SJSA1 (cell line): ENCODE results near the gene KATNBL1. TPM values are rescaled to one million over a fixed set of nuclear protein-coding genes. Genes with fewer than 3 reads are reported as not detected.
"Not testable (repeated sequence)": the region's sequence is repeated elsewhere in the genome, so short reads cannot be mapped to it uniquely, and the experiment has no call there.

ENCODE experiments used
- DNase-seq, 2 experiments: peaks; one replicate each; pipeline ENCODE4 v3.0.0-alpha.2; 2015 to 2020; ENCODE audit warnings: low spot score in 2 of 2, low read depth in 1 of 2
- H3K27ac ChIP-seq: fragments of 250-450 bp; sonication (Bioruptor Pico); 2 replicates; pipeline ENCODE4 v1.5.1; 2020; ENCODE audit warnings: mild to moderate bottlenecking, moderate library complexity
- H3K27me3 ChIP-seq: fragments of 250-450 bp; sonication (Bioruptor Pico); replicated peaks from 2 replicates; pipeline ENCODE4 v1.5.1; 2020; ENCODE audit warnings: mild to moderate bottlenecking, moderate library complexity
- H3K36me3 ChIP-seq: fragments of 250-450 bp; sonication (Bioruptor Pico); 2 replicates; pipeline ENCODE4 v1.5.1; 2020; ENCODE audit warnings: mild to moderate bottlenecking
- H3K4me1 ChIP-seq: fragments of 250-450 bp; sonication (Bioruptor Pico); replicated peaks from 2 replicates; pipeline ENCODE4 v1.6.1; 2021; ENCODE audit warnings: mild to moderate bottlenecking
- H3K4me3 ChIP-seq: fragments of 250-450 bp; sonication (Bioruptor Pico); 2 replicates; pipeline ENCODE4 v1.5.1; 2020; ENCODE audit warnings: mild to moderate bottlenecking
- H3K9me3 ChIP-seq: fragments of 250-450 bp; sonication (Bioruptor Pico); replicated peaks from 2 replicates; pipeline ENCODE4 v1.5.1; 2020; ENCODE audit warnings: mild to moderate bottlenecking
- total RNA-seq: library from RNA; depleted of rRNA; stranded (reverse); fragments of >200 nt; shearing (Covaris generic); gene quantifications from 2 replicates; pipeline ENCODE4 v1.2.3, GENCODE V29; 2014

KATNBL1 gene
- total RNA-seq, 1 experiment from 2014 or later = 75.8 TPM

DNA sequence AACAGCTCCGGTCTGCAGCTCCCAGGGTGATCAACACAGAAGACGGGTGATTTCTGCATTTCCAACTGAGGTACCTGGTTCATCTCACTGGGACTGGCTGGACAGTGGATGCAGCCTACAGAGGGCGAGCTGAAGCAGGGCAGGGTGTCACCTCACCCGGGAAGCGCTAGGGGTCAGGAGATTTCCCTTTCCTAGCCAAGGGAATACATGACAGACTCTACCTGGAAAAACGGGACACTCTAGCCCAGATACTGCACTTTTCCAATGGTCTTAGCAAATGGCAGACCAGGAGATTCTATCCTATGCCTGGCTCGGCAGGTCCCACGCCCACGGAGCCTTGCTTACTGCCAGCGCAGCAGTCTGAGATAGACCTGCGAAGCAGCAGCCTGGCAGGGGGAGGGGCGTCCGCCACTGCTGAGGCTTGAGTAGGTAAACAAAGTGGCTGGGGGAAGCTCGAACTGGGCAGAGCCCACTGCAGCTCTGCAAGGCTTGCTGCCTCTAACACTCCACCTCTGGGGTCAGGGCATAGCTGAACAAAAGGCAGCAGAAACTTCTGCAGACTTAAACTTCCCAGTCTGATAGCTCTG is 43.8 kb downstream of the KATNBL1 start:
- DNase-seq, H3K4me3 ChIP-seq, H3K4me1 ChIP-seq, H3K27ac ChIP-seq, H3K27me3 ChIP-seq: not testable (repeated sequence)
- Histone ChIP-seq H3K9me3 (peaks cover 16% of the 10 kb centered on the region), H3K36me3 (peaks cover 27% of the 10 kb centered on the region)

DNA sequence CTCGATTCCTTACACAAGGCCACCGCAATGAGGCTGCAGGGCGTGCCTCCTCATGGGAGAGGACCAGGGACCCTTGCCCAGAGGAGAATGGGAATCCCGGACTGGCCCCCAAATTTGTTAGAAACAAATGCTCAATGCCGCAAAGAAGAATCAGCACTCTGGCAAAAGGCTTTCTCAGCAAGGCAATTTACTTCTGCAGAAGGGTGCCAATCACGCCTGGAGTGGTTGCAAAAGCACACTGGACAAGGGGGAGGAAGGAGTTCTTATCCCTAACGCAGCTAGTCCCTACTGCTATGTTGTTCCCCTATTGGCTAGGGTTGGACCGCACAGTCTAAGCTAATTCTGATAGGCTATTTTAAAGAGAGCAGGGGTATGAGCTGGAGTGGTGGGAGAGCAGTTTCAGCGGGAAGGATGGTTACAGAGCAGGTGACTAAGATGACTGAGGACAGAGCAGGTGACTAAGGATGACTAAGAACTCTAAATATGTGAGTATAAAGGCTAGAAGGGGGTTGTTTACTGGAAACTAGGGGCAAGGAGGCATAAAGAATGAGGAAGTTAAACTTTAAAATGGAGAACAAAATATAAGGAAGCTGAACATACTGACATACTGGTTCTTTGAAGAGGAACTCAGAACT is 48.5 kb downstream of the KATNBL1 start:
- Histone ChIP-seq H3K36me3 (peaks cover 62% of the 10 kb centered on the region), H3K27me3 (no peaks in the 10 kb centered on the region), H3K27ac (0 out of 2 replicates have a peak overlapping the region, but pooled peaks have one; percentile 21), H3K4me3 (no peak overlapping the region), H3K9me3 (peaks cover 19% of the 10 kb centered on the region), H3K4me1 (no peaks in the 10 kb centered on the region)
- no peak for DNase-seq

DNA sequence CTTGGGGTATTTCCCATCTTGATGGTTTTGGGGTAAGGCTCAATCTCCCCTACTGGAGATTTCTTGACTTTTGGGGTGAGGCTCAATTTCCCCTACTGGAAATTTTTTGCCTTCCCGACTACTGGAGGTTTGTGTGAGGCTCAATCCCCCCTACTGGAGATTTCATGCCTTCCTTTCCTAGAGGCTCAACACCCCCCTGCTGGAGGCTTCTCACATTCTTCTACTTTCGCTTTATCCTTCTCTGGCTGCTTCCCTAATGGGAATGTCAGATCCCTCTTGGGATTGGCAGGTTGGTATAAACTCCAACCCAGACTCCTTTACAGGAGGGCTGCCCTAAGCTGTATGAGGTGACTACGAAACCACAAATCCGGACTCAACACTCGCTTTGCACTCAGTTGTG is 49.2 kb downstream of the KATNBL1 start:
- H3K4me1 ChIP-seq = no peaks in the 10 kb centered on the region
- no peak overlapping the region for H3K27ac ChIP-seq
- peaks cover 19% of the 10 kb centered on the region for H3K9me3 ChIP-seq
- DNase-seq = no peak
- no peak overlapping the region for H3K4me3 ChIP-seq
- H3K36me3 ChIP-seq = peaks cover 69% of the 10 kb centered on the region
- no peaks in the 10 kb centered on the region for H3K27me3 ChIP-seq

DNA sequence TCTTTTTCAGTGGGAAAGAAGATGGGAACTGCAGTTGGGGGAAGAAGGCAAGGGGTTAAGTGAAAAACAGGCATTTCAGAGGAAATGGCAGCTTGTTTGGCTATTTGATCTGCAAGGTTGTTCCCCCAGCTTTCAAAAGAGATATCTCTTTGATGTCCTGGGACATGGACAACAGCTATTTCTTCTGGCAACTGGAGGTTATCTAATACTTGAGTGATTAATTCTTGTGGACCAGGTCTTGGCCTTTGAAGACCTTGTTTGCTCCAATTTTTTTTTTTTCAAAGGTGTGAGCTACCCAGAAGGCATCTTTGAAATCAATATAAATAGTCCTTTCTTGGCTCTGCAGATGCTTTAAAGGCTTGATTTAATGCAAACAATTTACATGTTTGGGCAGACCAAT is 51.5 kb downstream of the KATNBL1 start:
- no peak for DNase-seq
- Histone ChIP-seq H3K4me3 (no peak overlapping the region), H3K27me3 (no peaks in the 10 kb centered on the region), H3K27ac (no peak overlapping the region), H3K4me1 (0 out of 2 replicates have a peak, but pooled peaks cover 4% of the 10 kb centered on the region), H3K36me3 (peaks cover 91% of the 10 kb centered on the region), H3K9me3 (peaks cover 32% of the 10 kb centered on the region)

DNA sequence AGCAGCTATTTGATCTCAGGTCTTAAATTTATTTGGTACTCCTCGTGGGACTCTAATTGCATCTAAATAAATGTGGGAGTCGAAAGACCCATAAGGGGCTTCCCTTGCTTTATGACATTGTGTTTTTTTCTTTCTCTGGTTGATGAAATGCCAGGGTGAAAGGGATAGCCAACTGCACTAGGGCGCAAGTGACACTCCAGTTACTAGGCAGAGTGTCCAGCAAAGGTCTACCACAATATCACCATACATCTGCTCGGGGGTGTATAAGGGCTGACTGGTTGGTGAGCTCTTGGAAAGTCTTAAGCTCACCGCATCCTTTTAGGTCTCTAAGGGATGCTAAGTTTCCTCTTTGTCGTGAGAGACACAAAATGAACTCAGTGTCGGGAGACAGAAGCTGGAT is 54.0 kb downstream of the KATNBL1 start:
- Histone ChIP-seq H3K4me3 (no peak overlapping the region), H3K9me3 (peaks cover 14% of the 10 kb centered on the region; the same call in 1 of the 2 replicates), H3K4me1 (0 out of 2 replicates have a peak, but pooled peaks cover 4% of the 10 kb centered on the region), H3K27me3 (no peaks in the 10 kb centered on the region), H3K36me3 (peaks cover 78% of the 10 kb centered on the region), H3K27ac (no peak overlapping the region)
- DNase-seq = no peak

DNA sequence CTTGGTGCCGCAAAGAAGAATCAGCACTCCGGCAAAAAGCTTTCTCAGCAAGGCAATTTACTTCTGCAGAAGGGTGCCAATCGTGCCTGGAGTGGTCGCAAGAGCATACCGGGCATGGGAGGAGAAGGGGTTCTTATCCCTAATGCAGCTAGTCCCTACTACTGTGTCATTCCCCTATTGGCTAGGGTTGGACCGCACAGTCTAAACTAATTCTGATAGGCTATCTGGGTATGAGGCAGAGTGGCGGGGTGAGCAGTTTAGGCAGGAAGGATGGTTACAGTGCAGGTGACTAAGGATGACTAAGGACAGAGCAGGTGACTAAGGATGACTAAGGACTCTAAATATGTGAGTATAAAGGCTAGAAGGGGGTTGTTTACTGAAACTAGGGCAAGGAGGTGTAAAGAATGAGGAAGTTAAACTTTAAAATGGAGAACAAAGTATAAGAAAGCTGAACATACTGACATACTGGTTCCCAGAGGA is 55.1 kb downstream of the KATNBL1 start:
- Histone ChIP-seq H3K27ac (peak overlapping the region; percentile 42), H3K27me3 (no peaks in the 10 kb centered on the region), H3K4me3 (no peak overlapping the region), H3K9me3 (peaks cover 13% of the 10 kb centered on the region; the same call in 1 of the 2 replicates), H3K4me1 (0 out of 2 replicates have a peak, but pooled peaks cover 4% of the 10 kb centered on the region), H3K36me3 (peaks cover 76% of the 10 kb centered on the region)
- DNase-seq = peak in 1 of 2 experiments; percentile 28

DNA sequence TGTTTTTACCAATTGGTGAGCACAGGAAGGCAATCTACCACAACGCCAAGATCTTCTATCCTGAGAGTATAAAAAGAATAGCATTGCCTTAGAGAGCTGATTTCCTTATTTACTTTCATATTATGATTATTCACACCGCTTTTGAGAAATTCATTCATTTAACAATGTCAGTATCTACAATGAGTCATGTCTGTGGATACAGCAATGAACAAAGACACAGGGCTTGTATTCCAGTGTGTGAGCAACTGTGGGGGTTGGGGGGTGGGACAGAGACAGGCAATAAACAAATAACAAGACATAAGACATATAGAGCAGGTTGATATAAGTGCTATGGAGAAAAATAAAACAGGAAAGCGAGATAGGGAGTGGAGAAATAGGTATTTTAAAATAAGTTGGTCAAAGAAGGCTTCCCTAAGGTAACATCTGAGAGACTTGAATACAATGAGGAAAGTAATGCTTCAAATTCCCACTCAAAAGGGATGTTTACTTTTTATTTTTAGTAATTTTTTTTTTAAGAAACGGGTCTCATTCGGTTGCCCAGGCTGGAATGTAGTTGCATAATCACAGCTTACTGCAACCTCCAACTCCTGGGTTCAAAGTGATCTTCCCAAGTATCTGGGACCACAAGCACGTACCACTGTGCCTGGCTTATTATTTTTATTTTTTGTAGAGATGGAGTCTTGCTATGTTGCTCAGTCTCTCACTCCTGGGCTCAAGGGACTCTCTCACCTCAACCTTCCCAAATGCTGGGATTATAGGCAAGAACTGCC is 62.3 kb downstream of the KATNBL1 start:
- H3K27ac ChIP-seq = peak overlapping the region; percentile 29
- peaks cover 49% of the 10 kb centered on the region for H3K36me3 ChIP-seq
- H3K27me3 ChIP-seq = no peaks in the 10 kb centered on the region
- no peak overlapping the region for H3K4me3 ChIP-seq
- H3K4me1 ChIP-seq = peaks cover 15% of the 10 kb centered on the region
- DNase-seq = peak in 1 of 2 experiments; percentile 56
- no peaks in the 10 kb centered on the region for H3K9me3 ChIP-seq

DNA sequence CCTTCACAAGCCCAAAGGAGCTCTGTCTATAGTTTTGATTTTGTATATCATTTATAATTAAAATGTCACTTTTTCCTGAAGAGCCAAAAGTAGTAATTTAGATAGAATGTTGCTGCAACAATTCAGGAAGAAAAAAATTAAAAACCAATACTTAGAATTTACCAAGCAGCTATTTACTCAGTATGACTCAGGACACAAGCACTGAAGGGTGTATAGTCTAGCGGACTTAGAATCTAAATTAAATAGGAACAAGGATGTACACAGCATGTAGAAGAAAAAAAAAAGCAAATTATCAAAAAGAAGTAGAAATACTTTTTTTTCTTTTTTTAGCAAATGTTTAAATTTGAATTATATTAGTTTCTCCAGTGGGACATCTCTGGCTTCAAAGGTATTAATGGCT is 76.4 kb downstream of the KATNBL1 start:
- H3K27me3 ChIP-seq = no peaks in the 10 kb centered on the region
- no peak overlapping the region for H3K4me3 ChIP-seq
- H3K27ac ChIP-seq = no peak overlapping the region
- H3K4me1 ChIP-seq = 0 out of 2 replicates have a peak, but pooled peaks cover 3% of the 10 kb centered on the region
- no peak for DNase-seq
- peaks cover 3% of the 10 kb centered on the region; the same call in 1 of the 2 replicates for H3K36me3 ChIP-seq
- H3K9me3 ChIP-seq = no peaks in the 10 kb centered on the region

DNA sequence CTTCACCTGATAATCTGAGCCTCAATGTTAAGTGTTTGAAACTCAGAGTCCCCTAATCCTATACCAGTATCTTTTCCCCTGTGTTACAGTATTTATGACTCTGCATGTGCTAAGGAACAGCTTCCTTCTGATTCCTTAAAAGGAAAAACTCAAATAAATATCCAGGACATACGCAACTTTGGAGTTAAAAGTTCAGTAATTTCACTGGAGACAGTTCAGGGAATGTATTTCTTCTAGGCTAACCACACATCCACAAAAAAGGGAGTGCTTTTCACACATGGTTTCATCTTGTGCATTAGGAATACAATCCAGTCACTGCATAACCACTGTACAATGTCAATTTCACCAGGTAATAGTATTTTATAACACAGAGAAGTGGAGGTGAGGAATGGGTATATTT is 77.0 kb downstream of the KATNBL1 start:
- Histone ChIP-seq H3K9me3 (no peaks in the 10 kb centered on the region), H3K36me3 (no peaks in the 10 kb centered on the region; the same call in 1 of the 2 replicates), H3K27ac (no peak overlapping the region), H3K27me3 (no peaks in the 10 kb centered on the region), H3K4me1 (0 out of 2 replicates have a peak, but pooled peaks cover 3% of the 10 kb centered on the region), H3K4me3 (no peak overlapping the region)
- no peak for DNase-seq

DNA sequence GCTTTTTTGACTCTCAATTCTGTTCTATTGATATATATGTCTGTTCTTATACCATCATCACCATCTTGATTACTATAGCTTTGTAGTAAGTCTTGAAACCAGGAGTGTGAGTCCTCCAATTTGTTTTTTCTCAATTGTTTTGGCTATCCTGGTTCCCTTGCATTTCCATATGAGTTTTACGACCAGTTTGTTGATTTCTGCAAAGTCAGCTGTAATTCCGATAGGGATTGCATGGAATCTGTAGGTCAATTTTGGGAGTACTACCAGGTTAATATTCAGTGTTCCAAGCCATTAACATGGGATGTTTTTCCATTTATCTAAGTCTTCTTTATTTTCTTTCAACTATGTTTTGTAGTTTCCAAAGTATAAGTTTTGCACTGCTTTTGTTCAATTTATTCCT is 81.0 kb downstream of the KATNBL1 start:
- DNase-seq = no peak
- no peak overlapping the region for H3K27ac ChIP-seq
- H3K4me1 ChIP-seq = 0 out of 2 replicates have a peak, but pooled peaks cover 3% of the 10 kb centered on the region
- H3K9me3 ChIP-seq = no peaks in the 10 kb centered on the region
- no peaks in the 10 kb centered on the region for H3K27me3 ChIP-seq
- no peak overlapping the region for H3K4me3 ChIP-seq
- no peaks in the 10 kb centered on the region for H3K36me3 ChIP-seq

DNA sequence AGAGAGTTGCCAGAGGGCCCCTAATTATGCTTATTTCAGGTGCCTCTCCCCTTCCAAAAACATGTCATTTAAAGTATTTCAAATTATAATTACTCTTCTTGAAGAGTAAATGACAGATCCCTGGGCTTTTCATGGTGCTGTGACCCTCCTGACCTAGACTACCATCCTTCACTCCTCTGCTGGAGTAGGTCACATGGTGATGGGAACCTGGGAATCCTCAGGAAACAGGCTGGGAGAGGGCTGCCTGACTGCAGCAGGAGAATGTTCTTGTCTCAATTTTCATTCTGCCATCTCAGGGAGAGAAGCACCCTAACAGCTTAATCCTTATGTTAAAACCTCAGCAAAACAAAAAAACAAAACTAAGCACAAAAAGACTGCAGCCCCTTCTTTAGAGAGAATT is 83.4 kb downstream of the KATNBL1 start:
- no peaks in the 10 kb centered on the region for H3K27me3 ChIP-seq
- no peaks in the 10 kb centered on the region for H3K9me3 ChIP-seq
- peaks cover 6% of the 10 kb centered on the region for H3K4me1 ChIP-seq
- no peak for DNase-seq
- no peaks in the 10 kb centered on the region for H3K36me3 ChIP-seq
- H3K4me3 ChIP-seq = no peak overlapping the region
- H3K27ac ChIP-seq = no peak overlapping the region

DNA sequence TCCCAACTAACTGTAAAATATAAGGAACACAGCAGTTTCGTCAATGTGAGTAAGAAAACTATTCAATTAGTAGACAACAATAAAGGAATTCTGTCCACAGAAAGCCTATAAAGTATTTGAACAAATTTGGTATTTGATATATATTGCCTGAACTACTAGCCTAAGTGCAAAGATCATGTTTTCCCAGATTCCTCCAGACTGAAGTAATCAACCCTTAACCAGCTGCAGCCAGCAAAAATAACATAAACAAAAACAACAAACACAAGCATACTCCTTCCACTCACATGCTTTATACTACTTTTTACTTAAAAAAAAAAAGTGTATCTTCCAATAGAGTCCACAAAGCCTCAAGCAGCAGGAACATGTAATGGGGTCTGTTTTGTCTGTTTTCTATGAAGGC is 84.0 kb downstream of the KATNBL1 start:
- Histone ChIP-seq H3K27ac (no peak overlapping the region), H3K9me3 (no peaks in the 10 kb centered on the region), H3K36me3 (no peaks in the 10 kb centered on the region), H3K4me1 (peaks cover 6% of the 10 kb centered on the region), H3K27me3 (no peaks in the 10 kb centered on the region), H3K4me3 (no peak overlapping the region)
- no peak for DNase-seq

DNA sequence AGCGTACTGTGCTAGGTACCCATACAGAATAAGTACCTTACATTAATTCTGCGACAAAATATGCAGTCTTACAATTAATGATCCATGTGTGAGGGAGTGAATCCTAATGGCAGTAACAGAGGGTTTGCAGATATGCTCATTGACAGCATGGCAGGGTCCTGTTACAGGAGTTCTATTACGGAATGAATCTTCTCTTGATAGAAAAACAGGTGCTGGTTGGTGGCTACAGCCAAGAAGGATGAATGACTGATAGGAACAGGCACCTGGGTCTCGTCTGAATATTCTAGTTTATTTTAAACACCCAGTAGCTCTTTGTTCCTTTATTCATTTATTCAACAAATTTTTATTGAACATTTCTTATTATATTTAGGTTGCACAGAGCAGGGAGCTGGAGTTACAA is 85.2 kb downstream of the KATNBL1 start:
- Histone ChIP-seq H3K27me3 (no peaks in the 10 kb centered on the region), H3K4me3 (no peak overlapping the region), H3K27ac (no peak overlapping the region), H3K36me3 (no peaks in the 10 kb centered on the region), H3K4me1 (peaks cover 6% of the 10 kb centered on the region), H3K9me3 (no peaks in the 10 kb centered on the region)
- no peak for DNase-seq

DNA sequence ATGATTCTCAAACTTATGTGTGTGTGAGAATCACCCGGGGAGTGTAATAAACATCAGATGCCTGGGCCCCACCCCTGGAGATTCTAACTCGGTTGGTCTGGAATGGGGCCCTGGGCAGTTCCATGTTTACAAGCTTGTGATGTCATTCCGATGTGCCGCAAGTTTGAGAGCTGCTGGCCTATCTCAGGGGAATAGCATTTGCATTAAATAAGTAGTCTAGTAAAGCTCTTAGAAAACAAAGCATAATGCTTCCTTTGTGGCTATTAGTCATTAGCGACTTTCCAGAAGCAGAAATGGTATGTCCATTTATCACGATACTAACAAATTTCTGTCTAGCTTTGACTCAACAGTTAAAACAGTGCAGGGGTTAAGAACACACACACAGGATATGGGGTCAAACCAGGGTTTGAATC is 87.1 kb downstream of the KATNBL1 start:
- Histone ChIP-seq H3K4me3 (no peak overlapping the region), H3K4me1 (peaks cover 6% of the 10 kb centered on the region), H3K27ac (peak overlapping the region; percentile 35), H3K9me3 (no peaks in the 10 kb centered on the region), H3K36me3 (no peaks in the 10 kb centered on the region), H3K27me3 (no peaks in the 10 kb centered on the region)
- peak; percentile 78 to 82 for DNase-seq
